ENCODE results near the gene GBX2.

The GBX2 gene

GRCh38 chr2:236168110-236169080, at the start of gene GBX2:
GBX2 (minus strand) TSS chr2:236168386; CDS start chr2:236167971, 415 bp downstream.
- DNase-seq (ENCODE audit: low spot score) (peak; percentile 59), FAIRE-seq (no peak)

DNA sequence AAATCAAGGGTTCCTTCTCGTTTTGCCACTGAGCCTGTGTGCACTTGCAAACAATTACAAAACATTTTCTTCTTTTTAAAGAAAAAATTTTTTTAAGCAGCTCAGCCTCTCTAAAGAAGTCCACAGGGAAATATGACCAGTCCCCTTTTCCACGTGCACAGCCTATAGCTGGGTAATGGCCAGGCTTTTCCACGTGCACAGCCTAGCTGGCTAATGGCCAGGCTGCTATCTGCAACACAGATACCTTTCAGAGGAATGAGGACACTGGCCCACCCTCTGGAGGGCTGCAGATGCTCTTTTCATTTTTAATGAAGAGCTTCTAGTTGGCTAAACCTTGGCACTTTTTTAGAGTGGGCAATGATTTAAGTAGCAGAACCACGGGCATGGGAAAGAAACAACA, 49.7 kb upstream of the GBX2 start:
- DNase-seq (ENCODE audit: low spot score) = no peak
- FAIRE-seq = no peak

- no peak for FAIRE-seq
- DNase-seq (ENCODE audit: low spot score) = no peak
These were observed 48.5 kb upstream of the GBX2 start for GRCh38 chr2:236216711-236217110.

DNA sequence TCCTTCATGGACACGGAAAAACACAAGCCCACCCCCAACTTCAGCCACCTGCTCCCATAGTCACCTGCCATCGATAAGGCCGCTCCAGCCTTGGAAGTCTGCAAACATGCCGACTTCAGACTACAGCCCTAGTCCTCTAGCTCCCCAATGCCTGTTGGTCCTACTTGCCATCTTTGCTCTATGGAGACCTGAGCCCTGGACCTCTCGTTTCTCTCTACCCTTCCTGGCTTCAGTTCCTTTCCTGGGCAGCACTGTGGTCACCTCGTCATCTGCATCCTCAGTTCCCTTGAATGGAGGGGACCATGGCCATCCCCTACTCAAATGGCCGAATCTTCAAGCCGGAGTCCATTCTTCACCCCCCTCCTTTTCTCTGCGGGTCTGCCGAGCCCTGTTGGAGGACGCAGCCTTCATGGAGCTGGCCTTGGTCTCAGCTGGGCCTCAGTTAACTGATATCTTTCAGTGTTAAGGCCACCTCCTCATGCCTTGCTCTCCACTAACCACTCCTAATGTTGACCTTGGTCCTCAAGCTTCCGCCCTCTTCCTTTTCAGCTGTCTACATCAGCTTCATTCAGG, 47.7 kb upstream of the GBX2 start:
- FAIRE-seq (no peak), DNase-seq (ENCODE audit: low spot score) (no peak)

DNA sequence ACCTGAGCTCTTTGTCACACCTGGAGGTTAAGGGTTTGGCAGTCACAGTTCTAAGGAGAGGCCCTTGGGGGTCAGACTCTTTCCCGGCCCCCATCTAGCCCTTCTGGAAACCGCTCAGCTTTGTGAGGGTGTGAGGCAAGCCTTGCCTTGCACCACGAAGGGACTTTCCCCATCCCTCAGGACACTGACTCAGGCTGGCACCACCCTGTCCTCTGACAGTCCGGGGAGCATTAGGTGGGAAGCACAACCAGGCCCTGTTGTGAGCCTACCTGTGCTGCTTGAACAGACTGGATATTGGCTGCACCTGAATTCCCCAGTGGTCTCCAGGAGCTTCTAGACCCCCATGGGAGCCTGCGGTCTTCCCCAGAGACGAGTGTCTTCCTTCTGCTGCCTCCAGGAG, 47.0 kb upstream of the GBX2 start:
- no peak for DNase-seq (ENCODE audit: low spot score)

DNA sequence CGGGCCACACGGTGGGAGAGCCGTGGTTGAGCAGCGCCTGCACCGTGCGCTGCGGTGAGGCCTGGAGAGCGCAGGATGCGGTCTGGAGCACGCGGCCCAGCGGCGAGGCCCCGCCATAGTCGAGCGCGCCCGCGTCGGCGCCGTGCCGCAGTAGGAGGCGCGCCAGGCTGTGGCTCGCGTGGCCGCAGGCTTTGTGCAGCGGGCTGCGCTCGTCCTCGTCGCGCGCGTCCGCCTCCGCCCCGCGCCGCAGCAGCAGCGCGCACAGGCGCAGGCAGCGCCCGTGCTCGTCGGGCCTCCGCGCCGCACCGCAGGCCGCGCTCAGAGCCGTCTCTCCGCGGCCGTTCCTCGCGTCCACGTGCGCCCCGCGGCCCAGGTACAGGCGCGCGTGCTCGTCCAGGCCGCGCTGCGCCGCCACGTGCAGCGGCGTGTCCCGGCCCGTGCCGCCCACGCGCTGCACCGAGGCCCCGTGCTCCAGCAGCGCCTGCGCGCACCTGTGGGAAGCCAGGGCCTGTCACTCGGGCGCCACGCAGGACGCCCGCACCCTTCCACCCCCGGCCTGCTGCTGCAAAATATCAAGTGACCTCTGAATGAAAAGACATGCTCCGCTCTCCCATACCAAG, 46.3 kb upstream of the GBX2 start:
- no peak for DNase-seq (ENCODE audit: low spot score)
- no peak for FAIRE-seq

More for the DNA sequence above, 47.0 kb upstream of the GBX2 start:
- no peak for FAIRE-seq

GRCh38 chr2:236211296-236211695, 43.1 kb upstream of the GBX2 start:
- FAIRE-seq = no peak
- no peak for DNase-seq (ENCODE audit: low spot score)

- FAIRE-seq (no peak), DNase-seq (ENCODE audit: low spot score) (no peak)
These were observed 42.4 kb upstream of the GBX2 start for GRCh38 chr2:236210536-236210935.

DNA sequence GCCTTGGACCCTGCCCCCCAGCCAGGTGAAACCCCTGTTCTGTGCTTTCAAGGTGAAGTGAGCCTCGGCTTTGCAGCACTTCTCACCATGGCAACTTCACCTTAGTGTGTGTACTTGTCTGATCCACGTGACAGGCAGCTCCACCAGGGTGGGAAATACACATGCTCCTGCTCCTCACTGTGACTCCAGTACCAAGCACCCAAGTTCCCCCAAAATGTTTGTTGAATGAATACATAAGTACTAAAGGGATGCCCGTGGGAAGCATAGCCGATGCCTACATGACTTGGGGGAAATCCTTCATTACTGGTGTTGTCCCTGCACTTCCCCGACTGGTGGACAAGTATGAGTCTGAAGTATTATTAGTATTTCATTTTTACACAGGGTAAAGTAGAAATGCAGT, 41.8 kb upstream of the GBX2 start:
- no peak for FAIRE-seq

DNA sequence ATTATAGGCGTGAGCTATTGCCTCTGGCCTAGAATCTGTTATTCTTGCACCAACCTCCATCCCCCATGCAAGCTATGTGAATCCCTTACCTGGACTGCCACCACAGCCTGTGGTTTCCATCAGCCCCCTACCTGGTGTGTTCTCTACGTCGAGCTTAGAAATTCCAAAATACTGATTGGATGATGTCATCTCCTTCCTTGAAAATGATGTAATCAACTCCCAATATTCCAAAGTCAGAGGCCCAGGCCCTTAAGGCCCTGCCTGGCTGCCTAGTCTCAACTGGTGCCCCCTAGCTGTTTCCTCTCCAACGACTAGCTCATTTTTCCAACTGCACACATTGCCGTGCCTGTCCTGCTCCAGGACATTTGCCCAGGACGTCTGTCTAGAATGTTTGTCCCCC, 41.3 kb upstream of the GBX2 start:
- DNase-seq (ENCODE audit: low spot score) (peak; percentile 23), FAIRE-seq (no peak)

More for the DNA sequence above, 41.8 kb upstream of the GBX2 start:
- no peak for DNase-seq (ENCODE audit: low spot score)

DNA sequence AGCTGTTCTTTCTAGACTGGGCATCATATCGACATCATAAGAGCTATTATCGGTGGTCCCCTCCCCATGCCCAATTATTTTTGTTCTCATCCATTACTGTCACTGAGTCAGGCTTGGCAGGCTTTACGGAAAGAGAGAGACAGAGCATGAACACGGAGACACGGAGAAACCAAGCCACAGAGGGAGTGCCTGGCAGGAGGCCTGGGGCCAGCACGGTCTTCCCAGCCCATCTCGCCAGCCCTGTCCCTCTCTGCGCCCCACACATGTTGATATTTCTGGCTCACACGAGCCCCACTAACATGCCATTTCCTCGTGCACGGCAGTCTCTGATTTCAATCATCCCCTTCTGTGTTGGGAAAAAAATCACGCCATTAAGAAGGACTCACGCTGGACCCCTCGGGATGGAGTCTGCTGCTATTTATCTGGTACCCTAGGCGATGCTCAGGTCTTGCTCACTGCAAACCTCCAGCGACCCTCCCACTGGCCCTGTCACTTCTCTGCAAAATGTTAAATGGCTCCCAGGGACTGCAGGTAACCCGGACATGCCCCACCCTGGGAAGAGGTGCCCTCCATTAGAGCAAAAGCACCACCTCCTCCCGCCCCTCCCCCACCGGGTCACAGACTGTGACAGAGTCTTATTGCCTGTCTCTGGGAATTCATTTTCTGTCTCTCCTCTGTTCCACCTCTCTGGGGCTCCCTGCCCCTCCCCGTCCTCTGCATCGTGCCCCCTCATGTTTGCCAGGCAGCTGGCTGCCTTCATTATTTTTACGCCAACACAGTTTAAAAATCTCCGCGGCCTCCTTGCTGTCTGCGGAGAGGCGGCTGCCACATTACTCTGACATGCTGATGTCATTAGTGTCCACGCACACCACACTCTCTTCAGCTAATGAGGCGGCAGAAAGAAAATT, 40.1 kb upstream of the GBX2 start:
- FAIRE-seq (no peak), DNase-seq (ENCODE audit: low spot score) (no peak)

DNA sequence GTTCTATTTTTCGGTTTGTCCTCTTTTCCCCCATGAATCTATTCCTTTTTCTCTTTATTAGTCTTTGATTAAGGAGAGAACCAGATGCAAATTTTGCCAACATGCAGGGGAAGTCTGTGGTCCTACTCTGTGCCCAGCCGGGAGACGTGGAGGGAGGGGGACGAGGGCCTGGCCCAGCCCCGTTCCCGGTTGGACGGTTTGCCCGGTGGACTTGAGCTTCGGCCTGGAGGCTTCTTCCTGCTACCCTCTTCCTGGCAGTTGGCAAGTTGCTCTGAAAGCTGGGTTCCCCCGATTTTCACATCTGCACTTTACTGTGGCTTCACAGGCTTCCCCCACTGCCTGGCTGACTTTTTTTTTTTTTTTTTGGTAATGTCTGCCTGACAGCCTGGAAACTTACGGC, 39.3 kb upstream of the GBX2 start:
- DNase-seq (ENCODE audit: low spot score) (no peak), FAIRE-seq (no peak)

GRCh38 chr2:236205867-236206645, 37.9 kb upstream of the GBX2 start:
- no peak for FAIRE-seq
- no peak for DNase-seq (ENCODE audit: low spot score)

GRCh38 chr2:236204953-236205352, 36.8 kb upstream of the GBX2 start:
- no peak for FAIRE-seq

GRCh38 chr2:236200378-236200777, 32.2 kb upstream of the GBX2 start:
- no peak for FAIRE-seq

More at GRCh38 chr2:236204953-236205352, 36.8 kb upstream of the GBX2 start:
- DNase-seq (ENCODE audit: low spot score) = no peak

DNA sequence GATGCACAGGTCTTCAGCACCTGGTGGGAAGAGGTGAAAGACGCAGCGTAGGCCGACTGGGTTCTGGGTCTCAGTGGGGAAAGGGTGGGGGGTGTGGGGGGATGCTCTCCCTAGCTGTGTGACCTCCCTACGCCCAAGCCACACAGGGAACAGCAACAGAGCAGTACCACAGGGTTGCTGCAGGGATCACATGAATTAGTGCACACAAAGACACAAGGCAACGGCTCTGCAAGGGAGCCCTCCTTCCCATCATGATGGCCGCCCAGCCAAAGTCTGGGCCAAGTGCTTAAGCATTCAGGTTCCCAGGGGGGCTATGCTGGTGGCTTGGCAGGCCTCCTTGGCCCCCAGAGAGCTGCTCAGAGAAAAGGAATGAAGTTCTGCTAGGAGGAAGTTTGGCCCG, 28.2 kb upstream of the GBX2 start:
- no peak for FAIRE-seq
- no peak for DNase-seq (ENCODE audit: low spot score)

More at GRCh38 chr2:236200378-236200777, 32.2 kb upstream of the GBX2 start:
- DNase-seq (ENCODE audit: low spot score) = no peak

DNA sequence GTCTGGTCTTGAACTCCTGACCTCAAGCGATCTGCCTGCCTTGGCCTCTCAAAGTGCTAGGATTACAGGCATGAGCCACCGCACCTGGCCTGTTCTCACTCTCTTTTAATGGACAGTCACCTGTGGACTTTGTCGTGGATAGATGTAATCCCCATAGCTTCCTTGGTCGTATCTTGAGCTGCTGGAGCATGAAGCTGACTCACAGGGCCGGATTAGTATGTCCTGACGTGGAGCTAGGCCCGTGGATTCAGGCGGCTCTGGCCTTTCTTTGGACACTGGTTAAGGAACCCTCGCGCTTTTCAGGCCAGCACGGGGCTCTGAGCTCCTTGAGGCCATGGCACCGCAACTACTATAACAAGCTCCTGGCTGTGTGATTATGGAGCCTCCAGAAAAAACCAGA, 27.5 kb upstream of the GBX2 start:
- FAIRE-seq = peak; percentile 79

DNA sequence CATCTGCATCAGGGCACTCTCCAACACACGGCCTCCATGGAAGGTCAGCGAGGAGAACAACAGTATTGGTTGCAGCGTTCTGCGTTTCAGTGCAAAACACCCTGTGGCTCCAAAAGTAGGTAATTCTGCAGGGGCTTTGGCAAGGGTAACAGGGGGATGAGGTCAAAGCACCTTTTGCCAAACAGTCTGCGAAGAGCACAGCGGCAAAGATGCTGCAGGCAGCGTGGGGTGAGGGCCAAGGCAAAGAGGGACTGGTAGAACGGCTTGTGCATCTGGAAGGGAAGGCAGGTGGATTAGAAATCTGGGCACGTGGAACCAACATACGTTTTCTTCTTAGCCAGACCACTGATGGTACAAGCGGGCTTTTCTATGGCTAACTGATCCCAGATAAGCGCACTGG, 26.6 kb upstream of the GBX2 start:
- FAIRE-seq (no peak), DNase-seq (ENCODE audit: low spot score) (no peak)

More for the DNA sequence above, 27.5 kb upstream of the GBX2 start:
- peak; percentile 77 for DNase-seq (ENCODE audit: low spot score)

GRCh38 chr2:236193026-236193425, 24.8 kb upstream of the GBX2 start:
- no peak for FAIRE-seq
- DNase-seq (ENCODE audit: low spot score) = no peak

- FAIRE-seq (no peak), DNase-seq (ENCODE audit: low spot score) (no peak)
These were observed 22.5 kb upstream of the GBX2 start for GRCh38 chr2:236190674-236191073.
